WERI-Rb-1 (cell line): ENCODE data around the gene LIM2.

Experiments
- DNase-seq: peaks from one replicate; pipeline ENCODE4 v3.0.0-alpha.2; 2020
- H3K27ac ChIP-seq: fragments of 250-450 bp; sonication (Bioruptor Pico); 2 replicates; pipeline ENCODE4 v1.5.1; 2020; ENCODE audit warnings: mild to moderate bottlenecking, moderate library complexity
- H3K27me3 ChIP-seq: fragments of 250-450 bp; sonication (Bioruptor Pico); 2 replicates; pipeline ENCODE4 v1.5.1; 2021; ENCODE audit warnings: mild to moderate bottlenecking, low read depth, moderate library complexity; ENCODE audit not compliant: insufficient read depth, severe bottlenecking
- H3K36me3 ChIP-seq: fragments of 250-450 bp; sonication (Bioruptor Pico); 2 replicates; pipeline ENCODE4 v1.5.1; 2020; ENCODE audit warnings: mild to moderate bottlenecking, moderate library complexity
- H3K4me3 ChIP-seq: 2 replicates; pipeline ENCODE4 v1.5.1; 2011; ENCODE audit warnings: low read depth, mild to moderate bottlenecking, control low read depth, low read length
- H3K9me3 ChIP-seq: fragments of 250-450 bp; sonication (Bioruptor Pico); 2 replicates; pipeline ENCODE4 v1.5.1; 2021; ENCODE audit warnings: mild to moderate bottlenecking, moderate library complexity; ENCODE audit not compliant: severe bottlenecking
- CTCF ChIP-seq: IDR thresholded peaks from 2 replicates; pipeline ENCODE4 v1.5.1; 2011; ENCODE audit warnings: low read depth, mild to moderate bottlenecking, control low read depth, inconsistent platforms, low read length

The LIM2 gene

DNA sequence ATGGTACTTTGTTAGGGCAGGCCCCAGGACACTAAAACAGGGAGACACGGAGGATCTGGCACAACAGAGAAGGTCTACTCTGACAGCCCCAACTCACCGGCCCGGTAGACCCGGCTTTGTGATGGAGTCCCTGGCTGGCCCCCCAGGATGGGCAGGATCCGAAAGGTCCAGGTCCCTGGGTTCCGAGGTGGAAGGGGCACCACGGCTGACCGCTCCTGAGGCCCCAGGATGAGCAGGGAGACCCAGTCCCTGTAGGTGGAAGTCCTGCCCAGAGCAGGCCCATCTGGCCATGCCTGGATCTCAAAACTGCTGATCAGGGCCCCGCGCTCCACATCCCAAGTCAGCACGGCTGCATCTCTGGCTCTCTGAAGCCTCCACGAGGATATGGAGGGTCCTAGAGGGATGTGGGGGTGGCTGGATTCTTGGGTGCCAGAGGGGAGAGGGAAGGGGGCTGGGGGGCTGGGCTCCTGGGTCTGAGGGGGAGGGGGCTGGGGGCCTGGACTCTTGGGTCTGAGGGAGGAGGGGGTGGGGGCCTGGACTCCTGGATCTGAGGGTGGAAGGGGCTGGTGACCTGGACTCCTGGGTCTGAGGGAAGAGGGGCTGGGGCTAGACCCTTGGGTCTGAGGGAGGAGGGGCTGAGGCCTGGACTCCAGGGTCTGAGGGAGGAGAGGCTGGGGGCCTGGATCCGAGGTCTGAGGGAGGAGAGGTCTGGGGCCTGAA lies 50.5 kb downstream of the LIM2 start:
- H3K36me3 ChIP-seq, result no peaks in the 10 kb centered on the region
- no peaks in the 10 kb centered on the region for H3K9me3 ChIP-seq
- H3K4me3 ChIP-seq, result no peak overlapping the region
- DNase-seq, result no peak
- TF ChIP-seq CTCF, result no peak
- no peak overlapping the region for H3K27ac ChIP-seq
- H3K27me3 ChIP-seq, result no peaks in the 10 kb centered on the region

DNA sequence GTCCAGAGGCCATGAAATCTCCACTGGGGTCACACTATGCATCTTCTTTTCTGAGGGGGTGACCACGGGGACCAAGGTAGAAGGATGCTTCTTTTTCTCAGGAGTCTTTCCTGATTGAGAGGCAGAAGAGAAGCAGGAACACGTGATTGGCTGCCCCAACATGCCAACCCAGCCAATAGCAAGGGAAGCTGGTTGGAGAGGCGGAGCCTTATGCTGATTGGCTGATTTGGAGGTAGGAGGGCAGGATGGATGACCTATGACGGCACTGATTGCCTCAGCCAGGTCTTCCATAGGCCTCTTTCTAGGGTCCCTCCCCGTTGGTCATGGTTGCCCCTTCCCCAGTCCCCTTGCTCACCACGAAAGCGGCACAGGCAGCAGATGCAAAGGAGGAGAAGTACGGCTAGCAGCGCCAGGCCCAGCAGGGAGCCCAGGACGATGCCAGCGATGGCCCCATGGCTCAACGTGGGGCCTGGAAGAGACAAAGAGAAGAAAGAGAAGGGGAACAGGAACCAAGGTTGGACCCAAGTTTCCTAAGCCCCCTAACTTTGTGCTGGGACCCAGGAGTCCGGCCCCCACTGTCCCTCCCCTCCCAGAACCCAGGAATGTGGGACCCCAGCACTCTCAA lies 53.8 kb downstream of the LIM2 start:
- no peaks in the 10 kb centered on the region for H3K36me3 ChIP-seq
- no peak for DNase-seq
- H3K4me3 ChIP-seq, result no peak overlapping the region
- H3K27ac ChIP-seq, result no peak overlapping the region
- no peak for TF ChIP-seq CTCF
- no peaks in the 10 kb centered on the region for H3K27me3 ChIP-seq
- no peaks in the 10 kb centered on the region for H3K9me3 ChIP-seq

- no peak for DNase-seq
- TF ChIP-seq CTCF, result no peak
- H3K36me3 ChIP-seq, result no peaks in the 10 kb centered on the region
- no peak overlapping the region for H3K27ac ChIP-seq
- no peaks in the 10 kb centered on the region for H3K9me3 ChIP-seq
- H3K27me3 ChIP-seq, result no peaks in the 10 kb centered on the region
- H3K4me3 ChIP-seq, result no peak overlapping the region
These were observed 56.1 kb downstream of the LIM2 start for GRCh38 chr19:51331716-51332115.

- Histone ChIP-seq H3K4me3 (no peak overlapping the region), H3K27ac (no peak overlapping the region), H3K36me3 (no peaks in the 10 kb centered on the region), H3K9me3 (no peaks in the 10 kb centered on the region), H3K27me3 (no peaks in the 10 kb centered on the region)
- TF ChIP-seq CTCF, result no peak
- no peak for DNase-seq
These were observed 56.6 kb downstream of the LIM2 start for GRCh38 chr19:51331193-51331592.

DNA sequence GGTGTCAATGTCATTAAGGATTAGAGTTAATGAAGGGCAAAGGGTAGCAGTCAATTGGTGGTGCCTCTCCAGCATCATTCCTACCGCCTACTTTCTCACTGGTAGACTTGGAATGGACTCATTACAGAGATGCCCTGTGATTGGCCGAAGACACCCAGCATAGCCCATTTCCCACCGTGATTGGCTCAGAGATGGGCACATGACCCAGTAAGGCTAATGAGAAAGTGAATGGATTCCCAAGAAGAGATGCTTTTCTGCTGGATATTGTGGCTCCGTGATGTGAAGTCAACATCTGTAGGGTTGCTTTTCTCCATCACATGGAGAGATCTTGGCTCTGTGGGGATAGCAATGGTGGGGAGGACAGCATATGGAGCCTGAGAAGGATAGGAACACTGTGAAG lies 57.4 kb downstream of the LIM2 start:
- no peaks in the 10 kb centered on the region for H3K36me3 ChIP-seq
- no peak for TF ChIP-seq CTCF
- no peak overlapping the region for H3K4me3 ChIP-seq
- H3K27me3 ChIP-seq, result no peaks in the 10 kb centered on the region
- DNase-seq, result no peak
- no peaks in the 10 kb centered on the region for H3K9me3 ChIP-seq
- H3K27ac ChIP-seq, result no peak overlapping the region
